GM12875 (cell line): ENCODE data around the gene PTCH1.

Source experiments
- H3K4me3 ChIP-seq: one replicate; pipeline ENCODE4 v1.5.1; 2011; ENCODE audit warnings: low read depth, low read length, control low read depth
- TF ChIP-seq, protein P1 (sequence below): IDR thresholded peaks from 2 replicates; pipeline ENCODE4 v1.5.1; 2011; ENCODE audit warnings: low read depth, mild to moderate bottlenecking, control low read depth, inconsistent platforms, low read length, moderate library complexity, borderline replicate concordance; ENCODE audit not compliant: insufficient read depth

PTCH1 gene

DNA sequence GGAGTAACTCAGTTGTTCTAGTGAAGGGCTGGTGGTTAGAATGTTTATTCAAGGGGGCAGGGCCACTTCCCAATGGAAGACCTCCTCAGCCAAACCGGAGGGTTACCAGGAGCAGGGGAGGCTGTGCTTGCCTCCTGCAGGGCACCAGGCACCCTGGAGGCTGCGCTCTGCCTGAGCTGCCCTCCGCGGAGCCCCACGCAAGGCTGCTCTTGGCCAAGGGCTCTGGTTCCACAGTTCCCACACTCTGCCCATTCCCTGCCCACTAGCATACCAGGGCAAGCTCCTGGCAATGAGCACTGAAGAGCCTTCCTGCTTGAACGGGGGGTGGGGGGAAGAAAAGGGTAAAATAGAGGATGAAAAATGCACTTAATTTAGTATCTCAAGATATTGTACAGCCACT, 35.5 kb upstream of the PTCH1 start:
- H3K4me3 ChIP-seq, result no peak overlapping the region
- TF ChIP-seq, protein P1, sequence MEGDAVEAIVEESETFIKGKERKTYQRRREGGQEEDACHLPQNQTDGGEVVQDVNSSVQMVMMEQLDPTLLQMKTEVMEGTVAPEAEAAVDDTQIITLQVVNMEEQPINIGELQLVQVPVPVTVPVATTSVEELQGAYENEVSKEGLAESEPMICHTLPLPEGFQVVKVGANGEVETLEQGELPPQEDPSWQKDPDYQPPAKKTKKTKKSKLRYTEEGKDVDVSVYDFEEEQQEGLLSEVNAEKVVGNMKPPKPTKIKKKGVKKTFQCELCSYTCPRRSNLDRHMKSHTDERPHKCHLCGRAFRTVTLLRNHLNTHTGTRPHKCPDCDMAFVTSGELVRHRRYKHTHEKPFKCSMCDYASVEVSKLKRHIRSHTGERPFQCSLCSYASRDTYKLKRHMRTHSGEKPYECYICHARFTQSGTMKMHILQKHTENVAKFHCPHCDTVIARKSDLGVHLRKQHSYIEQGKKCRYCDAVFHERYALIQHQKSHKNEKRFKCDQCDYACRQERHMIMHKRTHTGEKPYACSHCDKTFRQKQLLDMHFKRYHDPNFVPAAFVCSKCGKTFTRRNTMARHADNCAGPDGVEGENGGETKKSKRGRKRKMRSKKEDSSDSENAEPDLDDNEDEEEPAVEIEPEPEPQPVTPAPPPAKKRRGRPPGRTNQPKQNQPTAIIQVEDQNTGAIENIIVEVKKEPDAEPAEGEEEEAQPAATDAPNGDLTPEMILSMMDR, result no peak

DNA sequence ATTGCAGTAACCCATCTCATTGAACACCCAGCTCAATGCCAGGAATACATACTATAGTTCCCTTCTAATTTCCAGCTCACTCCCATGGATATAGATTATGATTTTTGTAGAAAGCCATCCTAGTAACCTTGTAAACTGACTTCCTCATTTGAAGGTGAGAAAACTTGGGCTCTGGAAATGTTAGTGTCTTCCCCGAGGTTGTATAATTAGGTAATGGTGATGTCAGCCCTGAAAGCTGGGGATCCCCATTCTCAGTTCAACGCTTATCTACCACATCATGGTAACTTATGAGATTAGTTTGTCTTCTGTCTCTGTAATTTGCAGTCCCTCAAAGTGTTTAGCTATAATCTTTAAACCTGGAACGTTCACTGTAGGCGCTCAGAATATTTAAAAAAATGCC, 34.6 kb upstream of the PTCH1 start:
- TF ChIP-seq, protein P1, result no peak

DNA sequence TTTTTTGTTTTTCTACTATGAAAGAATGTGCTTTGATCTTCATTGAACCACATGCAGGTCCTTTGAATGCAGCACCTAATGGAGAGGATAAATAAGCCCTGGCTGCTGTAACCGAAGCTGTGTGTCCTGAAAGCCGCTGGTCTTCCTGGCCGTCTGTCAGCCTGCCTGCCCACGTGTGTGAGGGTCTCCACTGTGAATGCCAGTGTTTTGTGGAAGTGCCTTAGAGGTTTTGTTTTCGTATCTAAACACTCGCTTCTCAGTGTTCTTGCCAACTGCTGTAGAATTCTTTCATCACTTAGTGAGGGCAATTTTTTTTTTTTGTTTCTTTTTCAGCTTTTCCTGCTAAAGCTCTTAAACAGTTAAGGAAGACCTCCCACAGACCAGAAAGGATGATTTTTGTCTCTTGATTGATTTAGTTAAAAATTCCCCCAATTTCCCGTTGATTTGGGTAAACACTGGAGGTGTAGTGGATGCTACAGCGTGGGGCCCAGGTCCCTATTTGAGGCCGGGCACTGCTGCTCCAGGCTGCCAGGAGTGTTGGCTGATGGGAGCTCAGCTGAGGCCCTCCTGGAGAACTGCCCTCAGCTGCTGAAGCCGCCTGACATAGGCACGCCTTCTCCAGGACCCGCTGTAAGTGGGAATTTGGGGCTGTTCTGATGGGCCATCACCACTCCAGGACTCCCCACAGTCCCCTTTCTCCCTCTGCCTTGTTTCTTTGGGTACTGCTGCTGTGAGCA, 29.2 kb upstream of the PTCH1 start:
- no peak overlapping the region for H3K4me3 ChIP-seq
- TF ChIP-seq, protein P1, result no peak

More for the DNA sequence above, 34.6 kb upstream of the PTCH1 start:
- H3K4me3 ChIP-seq, result no peak overlapping the region

DNA sequence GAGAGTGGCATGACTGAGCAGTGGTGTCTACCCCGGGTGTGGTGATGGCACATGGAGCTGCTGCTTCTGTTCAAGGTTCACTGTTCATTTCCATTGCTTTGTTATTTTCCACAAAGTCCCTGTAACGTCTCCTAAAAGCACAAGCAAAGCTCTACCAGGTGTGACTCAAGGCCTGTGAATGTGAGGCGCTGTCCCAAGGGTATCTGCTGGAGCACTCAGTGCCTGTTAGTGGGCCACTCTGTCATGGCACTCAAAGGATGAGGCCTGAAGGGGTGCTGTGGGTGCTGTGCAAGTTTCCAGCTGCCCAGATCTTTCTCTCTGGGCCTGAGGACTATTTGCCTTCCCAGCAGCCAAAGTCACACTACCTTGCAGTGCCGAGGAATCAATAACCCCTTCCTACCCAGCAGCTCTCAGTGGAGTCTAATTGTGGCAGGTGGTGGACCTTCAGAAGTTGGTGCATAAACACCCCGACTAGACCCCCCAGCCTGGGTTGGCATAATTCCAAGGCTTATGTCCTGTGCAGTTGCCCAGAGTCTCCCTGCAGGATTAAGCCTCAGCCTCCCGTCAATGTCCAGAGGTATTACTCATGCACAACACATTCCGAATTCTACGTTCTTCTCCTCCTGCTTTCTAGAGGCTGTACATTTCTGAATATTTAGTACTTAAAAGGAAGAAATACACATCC, 17.4 kb upstream of the PTCH1 start:
- H3K4me3 ChIP-seq, result no peak overlapping the region
- TF ChIP-seq, protein P1, result no peak

DNA sequence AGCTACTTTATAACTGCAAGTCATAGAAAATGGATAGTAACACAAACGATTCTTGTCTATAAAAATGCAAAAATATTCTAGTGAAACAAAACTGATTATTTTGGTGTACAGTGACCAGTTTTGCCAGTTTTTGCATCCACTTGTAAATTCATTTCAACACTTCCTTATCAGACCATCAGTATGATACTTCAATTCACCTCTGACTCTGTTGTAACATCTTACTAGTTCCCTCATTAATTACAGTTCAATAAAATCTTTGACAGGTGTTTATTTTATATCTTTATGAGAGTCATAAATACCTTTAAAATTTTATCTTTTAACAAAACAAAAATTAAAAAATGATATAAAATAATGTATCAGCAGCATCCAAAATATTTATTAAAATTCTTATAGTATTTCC, 13.1 kb upstream of the PTCH1 start:
- TF ChIP-seq, protein P1, result no peak

DNA sequence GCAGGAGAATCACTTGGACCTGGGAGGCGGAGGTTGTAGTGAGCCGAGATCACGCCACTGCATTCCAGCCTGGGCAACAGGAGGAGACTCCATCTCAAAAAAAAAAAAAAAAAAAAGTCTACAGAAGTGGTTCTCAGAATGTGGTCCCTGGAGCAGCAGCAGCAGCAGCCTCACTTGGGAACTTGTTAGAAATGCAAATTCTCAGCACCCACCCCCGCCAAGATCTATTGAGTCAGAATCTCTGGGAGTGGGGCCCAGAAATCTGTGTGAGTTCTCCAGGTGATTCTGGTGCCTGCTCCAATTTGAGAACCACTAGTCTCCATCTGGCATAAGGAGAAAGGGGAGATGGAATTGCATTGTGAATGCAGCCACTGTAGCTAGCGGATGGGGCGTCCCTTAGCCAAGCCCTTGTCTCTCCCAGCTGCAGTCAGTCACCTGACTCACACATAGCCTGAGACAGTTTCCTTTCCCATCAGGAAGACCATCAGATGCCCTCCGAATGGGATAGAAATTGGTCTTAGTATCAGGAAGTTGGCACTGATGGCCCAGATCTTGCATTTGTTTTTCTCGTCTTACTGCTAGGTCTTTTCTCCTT, 12.2 kb upstream of the PTCH1 start:
- H3K4me3 ChIP-seq, result no peak overlapping the region
- TF ChIP-seq, protein P1, result no peak

More for the DNA sequence above, 13.1 kb upstream of the PTCH1 start:
- H3K4me3 ChIP-seq, result no peak overlapping the region

DNA sequence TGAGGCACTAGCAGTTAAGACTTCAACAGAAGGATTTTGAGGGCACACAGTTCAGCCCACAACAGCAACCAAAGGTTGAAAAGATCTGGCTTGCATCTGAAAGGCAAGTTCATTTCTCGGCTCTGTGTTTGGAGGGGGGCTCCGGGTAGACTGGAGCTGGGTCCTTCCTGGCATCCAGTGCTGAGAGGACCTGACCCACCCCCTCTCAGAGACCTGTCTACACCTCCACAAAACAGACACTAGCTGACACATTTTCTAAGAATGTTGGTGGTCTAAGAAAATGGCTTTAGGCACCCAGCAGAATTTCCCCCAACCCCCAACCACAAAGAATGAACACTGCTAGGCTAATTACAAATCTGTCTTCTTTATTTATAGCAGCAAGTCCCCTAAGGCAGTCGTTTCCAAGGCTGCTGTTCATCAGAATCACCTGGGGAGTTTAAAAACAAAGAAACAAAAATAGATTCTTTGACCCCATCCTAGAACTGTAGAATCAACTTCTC, 6.2 kb upstream of the PTCH1 start:
- no peak overlapping the region for H3K4me3 ChIP-seq
- TF ChIP-seq, protein P1, result no peak
